ENCODE data around the gene LCN1.

DNA sequence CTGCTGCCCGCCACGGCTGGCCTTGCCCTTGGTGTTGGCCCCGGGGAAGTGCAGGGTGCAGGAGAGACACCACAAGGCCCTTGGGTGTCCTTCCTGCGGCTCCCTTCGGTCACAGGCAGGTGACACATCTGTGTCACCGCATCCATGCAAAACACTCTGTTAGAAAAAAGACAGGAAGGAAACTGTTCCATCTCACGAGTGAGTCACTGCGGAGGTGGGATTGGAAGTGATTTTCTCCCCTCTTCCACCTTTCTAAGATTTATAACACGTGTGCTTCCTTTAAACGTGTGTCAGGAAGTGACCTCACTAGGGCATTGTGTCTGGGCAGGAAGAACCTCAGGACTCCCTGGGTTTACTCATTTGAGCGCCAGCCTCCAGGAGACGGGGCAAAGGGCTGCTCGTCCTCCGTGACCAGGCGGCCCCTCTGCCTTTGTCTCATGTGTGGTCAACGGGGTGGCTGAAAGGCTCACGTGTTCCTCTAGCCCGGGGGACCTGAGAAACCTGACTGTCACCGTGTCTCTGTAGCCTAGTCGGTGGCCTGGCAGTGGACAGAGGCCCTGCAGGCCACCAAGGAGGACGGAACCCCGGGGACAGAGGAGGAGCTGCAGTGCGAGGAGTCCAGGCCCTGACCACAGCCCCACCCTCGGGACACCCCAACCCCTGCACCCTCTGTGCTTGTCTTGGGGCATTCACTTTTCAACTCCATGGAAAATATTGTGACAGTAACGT is 4.9 kb upstream of the LCN1 start:
- TF ChIP-seq POLR2A (IDR thresholded peaks at IDR 0.05; ENCODE audit: low read length) (no peak), GATA1 (IDR thresholded peaks at IDR 0.05; ENCODE audit: low read depth, low read length) (no peak)

All from erythroblast (primary cell).